Activated CD4-positive, alpha-beta memory T cell treated with anti-CD3 and anti-CD28 coated beads, Interleukin-2, amount 10 ng/mL, durations not matched to agents 7 days and 5 days (primary cell): Measurements from ENCODE around the gene GPR171. TPM values are rescaled to one million over a fixed set of nuclear protein-coding genes. Genes with fewer than 3 reads are reported as not detected.

Experiments
- total RNA-seq, 2 experiments: library from RNA; stranded (reverse); gene quantifications; one replicate each; pipeline ENCODE4 v1.2.3, GENCODE V29; 2021

GPR171 gene
- total RNA-seq, 2 experiments from 2014 or later = 204 to 222 TPM

Other genes with a start within 250 kb of the GPR171 start
- not detected for gene CLRN1, start 230.5 kb downstream of the GPR171 start, total RNA-seq
- 1 to 10 TPM; 1.6 TPM for gene MED12L, start 117.6 kb downstream of the GPR171 start, total RNA-seq
- 1 to 10 TPM; 1.2 to 1.4 TPM for gene P2RY14, start 75.3 kb upstream of the GPR171 start, total RNA-seq
- under 1 TPM in 1 of 2 experiments, not detected in 1; 0.33 TPM for gene GPR87, start 113.6 kb upstream of the GPR171 start, total RNA-seq
- not detected for gene P2RY13, start 126.3 kb upstream of the GPR171 start, total RNA-seq
- gene P2RY12, start 181.5 kb upstream of the GPR171 start, total RNA-seq = not detected